Measurements from ENCODE around the gene RAB44. TPM values are rescaled to one million over a fixed set of nuclear protein-coding genes. Genes with fewer than 3 reads are reported as not detected.

RAB44 gene
- total RNA-seq, 1 donor from 2014 or later: 0.20 TPM

- H3K9me3 Mint-ChIP-seq: no peaks in the 10 kb centered on the region
- ATAC-seq (ENCODE audit: low read depth) (peak; percentile 33), DNase-seq (no peak)
- H3K36me3 Mint-ChIP-seq (ENCODE audit: low read depth): peaks cover 14% of the 10 kb centered on the region
- no peak for TF ChIP-seq CTCF (IDR thresholded peaks at IDR 0.05)
- H3K27ac Mint-ChIP-seq: peak overlapping the region; percentile 97
- intact Hi-C loops (cut with micrococcal nuclease): loop anchor here (2.0 to 5.0 kb wide), 2 partner anchors 16 to 315 kb away; partner anchors contain the start of genes KCTD20 and PXT1
- peak overlapping the region; percentile 90 for H3K4me3 Mint-ChIP-seq
- peaks cover 77% of the 10 kb centered on the region for H3K4me1 Mint-ChIP-seq
- H3K27me3 Mint-ChIP-seq: no peaks in the 10 kb centered on the region
- ChIA-PET POLR2A (interaction anchor here (0.8 to 9.9 kb wide), 8 partner anchors 17 to 163 kb away, joined by 3 to 226 read pairs (median 4); partner anchors contain the start of genes CDKN1A and SRSF3), CTCF (interaction anchor here (0.5 to 7.1 kb wide), 5 partner anchors 34 to 140 kb away, joined by 3 to 121 read pairs (median 17); partner anchors contain the start of gene CDKN1A)
Measured at GRCh38 chr6:36757206-36757605, 59.6 kb downstream of the RAB44 start.

- Mint-ChIP-seq H3K27me3 (no peaks in the 10 kb centered on the region), H3K27ac (peak overlapping the region; percentile 97), H3K4me1 (peaks cover 68% of the 10 kb centered on the region), H3K36me3 (ENCODE audit: low read depth) (peaks cover 14% of the 10 kb centered on the region), H3K9me3 (no peaks in the 10 kb centered on the region), H3K4me3 (peak overlapping the region; percentile 90)
- no peak for TF ChIP-seq CTCF (IDR thresholded peaks at IDR 0.05)
- POLR2A ChIA-PET: interaction anchor here (1.0 to 9.9 kb wide), 7 partner anchors 25 to 163 kb away, joined by 3 to 226 read pairs (median 5); partner anchors contain the start of genes CDKN1A and SRSF3
- CTCF ChIA-PET: interaction anchor here (0.7 to 7.1 kb wide), 26 partner anchors 13 to 417 kb away, joined by 3 to 121 read pairs (median 6); partner anchors contain the start of genes CDKN1A and RAB44
- DNase-seq (no peak), ATAC-seq (ENCODE audit: low read depth) (no peak)
- intact Hi-C loops (cut with micrococcal nuclease): loop anchor here (2.0 to 5.0 kb wide), 3 partner anchors 17 to 316 kb away; partner anchors contain the start of genes KCTD20 and PXT1
Measured at GRCh38 chr6:36757943-36758508, 60.4 kb downstream of the RAB44 start.

GRCh38 chr6:36758516-36759147 lies 61.0 kb downstream of the RAB44 start:
- Mint-ChIP-seq H3K36me3 (ENCODE audit: low read depth) (peaks cover 14% of the 10 kb centered on the region), H3K9me3 (no peaks in the 10 kb centered on the region), H3K4me1 (peaks cover 62% of the 10 kb centered on the region), H3K27ac (peak overlapping the region; percentile 97), H3K27me3 (no peaks in the 10 kb centered on the region), H3K4me3 (peak overlapping the region; percentile 63)
- intact Hi-C loops (cut with micrococcal nuclease): loop anchor here (1.0 to 5.0 kb wide), 8 partner anchors 66 to 456 kb away; partner anchors contain the start of genes KCTD20, PXT1 and STK38
- ATAC-seq (ENCODE audit: low read depth) (no peak), DNase-seq (no peak)
- no peak for TF ChIP-seq CTCF (IDR thresholded peaks at IDR 0.05)
- CTCF ChIA-PET: interaction anchor here (0.6 to 7.1 kb wide), 38 partner anchors 8 to 452 kb away, joined by 3 to 121 read pairs (median 5); partner anchors contain the start of genes CDKN1A and RAB44
- POLR2A ChIA-PET: interaction anchor here (0.5 to 9.9 kb wide), 22 partner anchors 21 to 335 kb away, joined by 3 to 226 read pairs (median 4); partner anchors contain the start of genes CDKN1A and SRSF3

- Mint-ChIP-seq H3K27ac (peak overlapping the region; percentile 97), H3K27me3 (no peaks in the 10 kb centered on the region), H3K9me3 (no peaks in the 10 kb centered on the region), H3K4me1 (peaks cover 56% of the 10 kb centered on the region), H3K36me3 (ENCODE audit: low read depth) (peaks cover 10% of the 10 kb centered on the region), H3K4me3 (peak overlapping the region; percentile 63)
- intact Hi-C loops (cut with micrococcal nuclease): loop anchor here (1.0 to 5.0 kb wide), 8 partner anchors 66 to 457 kb away; partner anchors contain the start of genes KCTD20, PXT1 and STK38
- DNase-seq: peak; percentile 79
- ATAC-seq (ENCODE audit: low read depth): peak; percentile 45
- no peak for TF ChIP-seq CTCF (IDR thresholded peaks at IDR 0.05)
- POLR2A ChIA-PET: interaction anchor here (0.5 to 9.9 kb wide), 20 partner anchors 20 to 336 kb away, joined by 3 to 226 read pairs (median 5); partner anchors contain the start of gene CDKN1A
- CTCF ChIA-PET: interaction anchor here (0.6 to 7.1 kb wide), 39 partner anchors 9 to 451 kb away, joined by 3 to 121 read pairs (median 5); partner anchors contain the start of genes CDKN1A and RAB44
Measured at GRCh38 chr6:36759148-36759759, 61.6 kb downstream of the RAB44 start.

Data from activated B cell treated with CpG ODN at 0.5 μM for 24 hours (primary cell).